GM06990 (cell line): Measurements from ENCODE around the gene ZNF529.
A peak's percentile ranks its signal among the peaks of the same experiment; 100 is the strongest.

Experiments used
- DNase-seq: peaks from one replicate; pipeline ENCODE4 v3.0.0-alpha.2; 2011; ENCODE audit not compliant: insufficient read length; ENCODE audit errors: extremely low read depth
- H3K27me3 ChIP-seq: replicated peaks from 2 replicates; pipeline ENCODE4 v1.6.0; 2011; ENCODE audit warnings: low read length; ENCODE audit not compliant: control insufficient read depth, insufficient read depth
- H3K36me3 ChIP-seq: 2 replicates; pipeline ENCODE4 v1.5.1; 2011; ENCODE audit warnings: low read length; ENCODE audit not compliant: control insufficient read depth, insufficient read depth
- H3K4me3 ChIP-seq: replicated peaks from 2 replicates; pipeline ENCODE4 v1.5.1; 2011; ENCODE audit warnings: low read depth, mild to moderate bottlenecking, control low read depth, low read length
- CTCF ChIP-seq: IDR thresholded peaks from 2 replicates; pipeline ENCODE4 v1.5.1; 2011; ENCODE audit warnings: low read length, control low read depth, mild to moderate bottlenecking, inconsistent platforms; ENCODE audit not compliant: insufficient read depth, poor library complexity, severe bottlenecking

Gene ZNF529

GRCh38 chr19:36579255-36579654 lies 6.2 kb upstream of the ZNF529 start:
- H3K36me3 ChIP-seq, result peaks cover 8% of the 10 kb centered on the region
- no peak for DNase-seq
- no peaks in the 10 kb centered on the region for H3K27me3 ChIP-seq
- TF ChIP-seq CTCF, result no peak
- no peak overlapping the region for H3K4me3 ChIP-seq

- no peak for DNase-seq
- no peaks in the 10 kb centered on the region for H3K27me3 ChIP-seq
- no peak overlapping the region for H3K4me3 ChIP-seq
- TF ChIP-seq CTCF, result no peak
- peaks cover 8% of the 10 kb centered on the region for H3K36me3 ChIP-seq
Measured at GRCh38 chr19:36577271-36577996, 4.3 kb upstream of the ZNF529 start.

- Histone ChIP-seq H3K36me3 (peaks cover 7% of the 10 kb centered on the region), H3K4me3 (peak overlapping the region; percentile 72), H3K27me3 (no peaks in the 10 kb centered on the region)
- no peak for DNase-seq
- no peak for TF ChIP-seq CTCF
Measured at GRCh38 chr19:36574741-36575140, 1.6 kb upstream of the ZNF529 start.

GRCh38 chr19:36573895-36574720 lies 1.0 kb upstream of the ZNF529 start:
- H3K27me3 ChIP-seq, result no peaks in the 10 kb centered on the region
- no peak for DNase-seq
- H3K36me3 ChIP-seq, result peaks cover 7% of the 10 kb centered on the region
- TF ChIP-seq CTCF, result no peak
- peak overlapping the region; percentile 72 for H3K4me3 ChIP-seq

GRCh38 chr19:36572593-36573019 lies 486 bp downstream of the ZNF529 start:
- H3K27me3 ChIP-seq, result no peaks in the 10 kb centered on the region
- DNase-seq, result no peak

More at GRCh38 chr19:36572593-36573019, 486 bp downstream of the ZNF529 start:
- peak overlapping the region; percentile 72 for H3K4me3 ChIP-seq
- TF ChIP-seq CTCF, result no peak
- peaks cover 6% of the 10 kb centered on the region for H3K36me3 ChIP-seq
